Suprapubic skin (tissue), 4 donors: Measurements from ENCODE around the gene GLIS2. TPM values are rescaled to one million over a fixed set of nuclear protein-coding genes. Genes with fewer than 3 reads are reported as not detected.

ENCODE experiments used
- DNase-seq, 2 donors: peaks; one replicate each; pipeline ENCODE4 v3.0.0-alpha.2; 2019; ENCODE audit warnings: low spot score in 2 of 2
- H3K27ac ChIP-seq: fragments of 200-600 bp; sonication (generic); one replicate; pipeline ENCODE4 v1.5.1; 2019
- H3K27me3 ChIP-seq: fragments of 200-600 bp; sonication (generic); one replicate; pipeline ENCODE4 v1.5.1; 2019
- H3K36me3 ChIP-seq: fragments of 200-600 bp; sonication (generic); one replicate; pipeline ENCODE4 v1.5.1; 2019
- H3K4me1 ChIP-seq: fragments of 200-600 bp; sonication (generic); one replicate; pipeline ENCODE4 v1.5.1; 2019
- H3K4me3 ChIP-seq: fragments of 200-600 bp; sonication (generic); one replicate; pipeline ENCODE4 v1.5.1; 2019; ENCODE audit warnings: mild to moderate bottlenecking
- H3K9me3 ChIP-seq: fragments of 200-600 bp; sonication (generic); one replicate; pipeline ENCODE4 v1.5.1; 2019
- CTCF ChIP-seq, 2 donors: fragments of 200-600 bp in 1 of 2; fragments of 450-650 bp in 1 of 2; sonication (generic) in 1 of 2; IDR thresholded peaks; one replicate each; pipeline ENCODE4 v1.5.1; 2016 to 2019; ENCODE audit warnings: antibody characterized with exemption in 2 of 2, mild to moderate bottlenecking in 1 of 2, moderate library complexity in 1 of 2
- EP300 ChIP-seq: sonication (generic); formaldehyde crosslinking; IDR thresholded peaks from one replicate; pipeline ENCODE4 v1.6.1; 2017; ENCODE audit warnings: antibody characterized with exemption
- POLR2A ChIP-seq, 2 donors: fragments of 450-650 bp; IDR thresholded peaks; one replicate each; pipeline ENCODE4 v1.6.1; 2017; ENCODE audit warnings: antibody characterized with exemption in 2 of 2, mild to moderate bottlenecking in 2 of 2, moderate library complexity in 2 of 2
- POLR2AphosphoS5 ChIP-seq, 3 donors: sonication (generic); formaldehyde crosslinking; IDR thresholded peaks; one replicate each; pipeline ENCODE4 v1.6.1; 2017; ENCODE audit warnings: antibody characterized with exemption in 3 of 3
- WGBS: methylation state at CpG from one replicate; pipeline ENCODE4 v1.1.5; 2018; 5-methylcytosine and 5-hydroxymethylcytosine counted together
- total RNA-seq, 4 donors: library from RNA; depleted of rRNA; stranded (reverse); fragments of >200 nt; gene quantifications; one replicate each; pipeline ENCODE4 v1.1.0, GENCODE V29; 2016

The GLIS2 gene
- total RNA-seq, 4 donors from 2014 or later = 1.1 to 3.1 (median 2.3) TPM

GRCh38 chr16:4277987-4278513, 37.8 kb upstream of the GLIS2 start:
- no peaks in the 10 kb centered on the region for H3K36me3 ChIP-seq
- TF ChIP-seq EP300 = no peak
- no peak for TF ChIP-seq POLR2AphosphoS5 (IDR thresholded peaks at IDR 0.05)
- no peak for TF ChIP-seq CTCF (IDR thresholded peaks at IDR 0.05)
- TF ChIP-seq POLR2A (IDR thresholded peaks at IDR 0.05) = no peak
- H3K4me3 ChIP-seq = no peak overlapping the region
- 100% methylated on average over 2 of the region's 2 CpGs for whole genome bisulfite sequencing
- DNase-seq = no peak
- peaks cover 7% of the 10 kb centered on the region for H3K4me1 ChIP-seq
- no peaks in the 10 kb centered on the region for H3K9me3 ChIP-seq
- no peaks in the 10 kb centered on the region for H3K27me3 ChIP-seq
- H3K27ac ChIP-seq = no peak overlapping the region

- Histone ChIP-seq H3K9me3 (no peaks in the 10 kb centered on the region), H3K4me3 (no peak overlapping the region), H3K4me1 (no peaks in the 10 kb centered on the region), H3K27me3 (peaks cover 5% of the 10 kb centered on the region), H3K27ac (no peak overlapping the region), H3K36me3 (no peaks in the 10 kb centered on the region)
- WGBS = 95% methylated on average over 2 of the region's 2 CpGs
- DNase-seq = no peak
- TF ChIP-seq EP300 = no peak
- TF ChIP-seq POLR2A (IDR thresholded peaks at IDR 0.05) = no peak
- TF ChIP-seq CTCF (IDR thresholded peaks at IDR 0.05) = no peak
- TF ChIP-seq POLR2AphosphoS5 (IDR thresholded peaks at IDR 0.05) = no peak
These were observed 35.2 kb upstream of the GLIS2 start for GRCh38 chr16:4280625-4281024.

GRCh38 chr16:4283441-4283840, 32.4 kb upstream of the GLIS2 start:
- no peaks in the 10 kb centered on the region for H3K36me3 ChIP-seq
- H3K27ac ChIP-seq = no peak overlapping the region
- TF ChIP-seq EP300 = no peak
- no peak for TF ChIP-seq POLR2A (IDR thresholded peaks at IDR 0.05)
- TF ChIP-seq POLR2AphosphoS5 (IDR thresholded peaks at IDR 0.05) = no peak
- TF ChIP-seq CTCF (IDR thresholded peaks at IDR 0.05) = no peak
- no peak for DNase-seq
- 75% methylated on average over 8 of the region's 8 CpGs for WGBS
- peaks cover 7% of the 10 kb centered on the region for H3K27me3 ChIP-seq
- H3K4me1 ChIP-seq = peaks cover 4% of the 10 kb centered on the region
- H3K4me3 ChIP-seq = no peak overlapping the region
- H3K9me3 ChIP-seq = no peaks in the 10 kb centered on the region

- 77% methylated on average over 2 of the region's 2 CpGs for WGBS
- DNase-seq = no peak
These were observed 31.9 kb upstream of the GLIS2 start for GRCh38 chr16:4283939-4284338.

GRCh38 chr16:4285167-4285566, 30.7 kb upstream of the GLIS2 start:
- H3K27ac ChIP-seq = no peak overlapping the region
- no peaks in the 10 kb centered on the region for H3K9me3 ChIP-seq
- WGBS = 82% methylated on average over 6 of the region's 10 CpGs
- peaks cover 7% of the 10 kb centered on the region for H3K27me3 ChIP-seq
- no peak overlapping the region for H3K4me3 ChIP-seq
- H3K4me1 ChIP-seq = peaks cover 7% of the 10 kb centered on the region
- no peaks in the 10 kb centered on the region for H3K36me3 ChIP-seq
- no peak for DNase-seq
- TF ChIP-seq EP300 = no peak
- no peak for TF ChIP-seq CTCF (IDR thresholded peaks at IDR 0.05)
- no peak for TF ChIP-seq POLR2AphosphoS5 (IDR thresholded peaks at IDR 0.05)
- no peak for TF ChIP-seq POLR2A (IDR thresholded peaks at IDR 0.05)

More at GRCh38 chr16:4283939-4284338, 31.9 kb upstream of the GLIS2 start:
- peaks cover 5% of the 10 kb centered on the region for H3K4me1 ChIP-seq
- H3K27ac ChIP-seq = no peak overlapping the region
- H3K27me3 ChIP-seq = peaks cover 7% of the 10 kb centered on the region
- H3K36me3 ChIP-seq = no peaks in the 10 kb centered on the region
- H3K4me3 ChIP-seq = no peak overlapping the region
- no peaks in the 10 kb centered on the region for H3K9me3 ChIP-seq
- TF ChIP-seq EP300 = no peak
- TF ChIP-seq CTCF (IDR thresholded peaks at IDR 0.05) = no peak
- no peak for TF ChIP-seq POLR2A (IDR thresholded peaks at IDR 0.05)
- TF ChIP-seq POLR2AphosphoS5 (IDR thresholded peaks at IDR 0.05) = no peak
